ENCODE measurements around the gene SORCS3. TPM values are rescaled to one million over a fixed set of nuclear protein-coding genes. Genes with fewer than 3 reads are reported as not detected.

The SORCS3 gene
- total RNA-seq, 3 donors from 2014 or later (not counting 1 experiment from before 2014, with no cell fraction given), result 0.05 to 0.09 TPM; not detected in 1

GRCh38 chr10:104875561-104875960, 234.5 kb downstream of the SORCS3 start:
- no peak overlapping the region for H3K4me3 Mint-ChIP-seq
- ATAC-seq (no peak), DNase-seq (no peak)
- WGBS (ENCODE audit: insufficient coverage), result 86% methylated on average over 1 of the region's 1 CpG
- H3K27me3 ChIP-seq (ENCODE audit: control insufficient read depth, insufficient read depth, low read length), result no peaks in the 10 kb centered on the region
- no peaks in the 10 kb centered on the region for H3K36me3 ChIP-seq (ENCODE audit: control insufficient read depth, insufficient read depth, low read length)
- H3K27ac Mint-ChIP-seq, result no peak overlapping the region
- H3K4me1 Mint-ChIP-seq, result no peaks in the 10 kb centered on the region
- no peaks in the 10 kb centered on the region for H3K4me1 ChIP-seq (ENCODE audit: control insufficient read depth, insufficient read depth, low read length)
- no peak for TF ChIP-seq CTCF (IDR thresholded peaks at IDR 0.05)
- no peaks in the 10 kb centered on the region for H3K36me3 Mint-ChIP-seq
- intact Hi-C loops (cut with micrococcal nuclease), result no loop called here
- H3K27ac ChIP-seq (ENCODE audit: low read length), result no peak overlapping the region
- no peaks in the 10 kb centered on the region for H3K9me3 ChIP-seq (ENCODE audit: control insufficient read depth, insufficient read depth, low read length)
- no peak overlapping the region for H3K4me3 ChIP-seq (ENCODE audit: low read length)
- H3K9me3 Mint-ChIP-seq, result peaks cover 2 to 3% of the 10 kb centered on the region in 2 donors
- H3K27me3 Mint-ChIP-seq (ENCODE audit: low read depth in 2 of 2), result peaks cover 0 to 2% of the 10 kb centered on the region in 2 donors

GRCh38 chr10:104880624-104881398, 239.7 kb downstream of the SORCS3 start:
- H3K36me3 Mint-ChIP-seq, result no peaks in the 10 kb centered on the region
- TF ChIP-seq CTCF (IDR thresholded peaks at IDR 0.05), result no peak
- Histone ChIP-seq H3K27me3 (ENCODE audit: control insufficient read depth, insufficient read depth, low read length) (no peaks in the 10 kb centered on the region), H3K36me3 (ENCODE audit: control insufficient read depth, insufficient read depth, low read length) (no peaks in the 10 kb centered on the region), H3K4me3 (ENCODE audit: low read length) (no peak overlapping the region), H3K9me3 (ENCODE audit: control insufficient read depth, insufficient read depth, low read length) (no peaks in the 10 kb centered on the region), H3K4me1 (ENCODE audit: control insufficient read depth, insufficient read depth, low read length) (no peaks in the 10 kb centered on the region), H3K27ac (ENCODE audit: low read length) (no peak overlapping the region)
- no peak overlapping the region for H3K4me3 Mint-ChIP-seq
- peaks cover 0 to 2% of the 10 kb centered on the region in 2 donors for H3K27me3 Mint-ChIP-seq (ENCODE audit: low read depth in 2 of 2)
- intact Hi-C loops (cut with micrococcal nuclease), result no loop called here
- H3K4me1 Mint-ChIP-seq, result no peaks in the 10 kb centered on the region
- DNase-seq (no peak), ATAC-seq (no peak)
- no peak overlapping the region for H3K27ac Mint-ChIP-seq
- peaks cover 0 to 3% of the 10 kb centered on the region in 2 donors for H3K9me3 Mint-ChIP-seq
- 80% methylated on average over 5 of the region's 5 CpGs for WGBS (ENCODE audit: insufficient coverage)

GRCh38 chr10:104881740-104882139, 240.7 kb downstream of the SORCS3 start:
- intact Hi-C loops (cut with micrococcal nuclease), result no loop called here

More at GRCh38 chr10:104881740-104882139, 240.7 kb downstream of the SORCS3 start:
- H3K4me1 ChIP-seq (ENCODE audit: control insufficient read depth, insufficient read depth, low read length), result no peaks in the 10 kb centered on the region
- no peaks in the 10 kb centered on the region for H3K36me3 Mint-ChIP-seq
- ATAC-seq, result no peak
- H3K4me1 Mint-ChIP-seq, result no peaks in the 10 kb centered on the region
- H3K36me3 ChIP-seq (ENCODE audit: control insufficient read depth, insufficient read depth, low read length), result no peaks in the 10 kb centered on the region
- no peak overlapping the region for H3K4me3 Mint-ChIP-seq
- WGBS (ENCODE audit: insufficient coverage), result 67% methylated on average over 1 of the region's 1 CpG
- H3K27me3 Mint-ChIP-seq (ENCODE audit: low read depth in 2 of 2), result peaks cover 0 to under 1% of the 10 kb centered on the region in 2 donors
- H3K27me3 ChIP-seq (ENCODE audit: control insufficient read depth, insufficient read depth, low read length), result no peaks in the 10 kb centered on the region
- no peak overlapping the region for H3K27ac Mint-ChIP-seq
- H3K9me3 ChIP-seq (ENCODE audit: control insufficient read depth, insufficient read depth, low read length), result no peaks in the 10 kb centered on the region
- TF ChIP-seq CTCF (IDR thresholded peaks at IDR 0.05), result no peak
- peaks cover 0 to under 1% of the 10 kb centered on the region in 2 donors for H3K9me3 Mint-ChIP-seq
- H3K4me3 ChIP-seq (ENCODE audit: low read length), result no peak overlapping the region
- no peak overlapping the region for H3K27ac ChIP-seq (ENCODE audit: low read length)
- no peak for DNase-seq

Measured in natural killer cell (primary cell).